Measurements from ENCODE around the gene DTX3L. TPM values are rescaled to one million over a fixed set of nuclear protein-coding genes. Genes with fewer than 3 reads are reported as not detected.

Gene DTX3L
- total and polyA plus RNA-seq, 9 donors = 9.8 to 34.0 (median 23.3) TPM

DNA sequence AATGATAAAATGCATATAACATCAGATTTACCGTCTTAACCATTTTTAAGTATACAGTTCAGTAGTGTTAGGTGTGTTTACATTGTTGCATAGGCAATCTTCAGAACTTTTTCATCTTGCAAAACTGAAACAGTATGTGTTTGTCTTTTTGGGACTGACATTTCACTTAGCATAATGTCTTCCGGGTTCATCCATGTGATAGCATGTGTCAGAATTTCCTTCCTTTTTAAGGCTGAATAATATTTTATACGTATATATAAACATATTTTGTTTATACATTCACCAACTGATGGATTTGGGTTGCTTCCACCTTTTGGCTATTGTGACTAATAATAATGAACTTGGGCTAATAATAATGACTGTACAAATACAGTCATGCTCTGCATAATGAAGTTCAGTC lies 16.3 kb downstream of the DTX3L start:
- H3K36me3 ChIP-seq = no peaks in the 10 kb centered on the region
- WGBS, 3 donors = 87 to 95% (median 91%) methylated on average over 3 of the region's 3 CpGs
- TF ChIP-seq CTCF (IDR thresholded peaks at IDR 0.05) = no peak
- no peak for TF ChIP-seq EP300 (IDR thresholded peaks at IDR 0.05)
- TF ChIP-seq POLR2A (IDR thresholded peaks at IDR 0.05) = no peak
- no peak for DNase-seq
- H3K27me3 ChIP-seq = no peaks in the 10 kb centered on the region
- no peak overlapping the region for H3K27ac ChIP-seq
- no peaks in the 10 kb centered on the region for H3K4me1 ChIP-seq (ENCODE audit: insufficient read depth)
- no peaks in the 10 kb centered on the region for H3K9me3 ChIP-seq
- intact Hi-C loops (cut with DNase I) = no loop called here
- H3K4me3 ChIP-seq = no peak overlapping the region

DNA sequence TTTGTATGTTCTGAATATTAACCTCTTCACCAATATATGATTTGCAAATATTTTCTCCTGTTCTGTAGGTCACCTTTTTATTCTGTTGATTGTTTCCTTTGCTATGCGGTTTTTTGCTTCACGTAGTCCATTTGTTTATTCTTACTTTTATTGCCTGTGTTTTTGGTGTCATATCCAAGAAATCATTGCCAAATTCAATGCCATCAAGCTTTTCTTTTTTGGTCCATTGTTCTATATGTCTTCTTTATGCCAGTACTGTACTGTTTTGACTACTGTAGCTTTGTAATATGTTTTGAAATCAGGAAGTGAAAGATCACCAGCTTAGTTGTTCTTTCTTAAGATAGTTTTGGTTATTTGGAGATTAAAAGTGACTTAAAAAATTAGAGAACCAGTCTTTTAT lies 17.5 kb downstream of the DTX3L start:
- Histone ChIP-seq H3K27ac (no peak overlapping the region), H3K4me1 (ENCODE audit: insufficient read depth) (no peaks in the 10 kb centered on the region), H3K4me3 (no peak overlapping the region), H3K9me3 (no peaks in the 10 kb centered on the region), H3K27me3 (no peaks in the 10 kb centered on the region), H3K36me3 (no peaks in the 10 kb centered on the region)
- intact Hi-C loops (cut with DNase I) = no loop called here
- TF ChIP-seq EP300 (IDR thresholded peaks at IDR 0.05) = no peak
- TF ChIP-seq POLR2A (IDR thresholded peaks at IDR 0.05) = no peak
- TF ChIP-seq CTCF (IDR thresholded peaks at IDR 0.05) = no peak
- WGBS, 3 donors = 94 to 99% (median 97%) methylated on average over 2 of the region's 2 CpGs
- no peak for DNase-seq

- no peak overlapping the region for H3K27ac ChIP-seq
- TF ChIP-seq CTCF (IDR thresholded peaks at IDR 0.05) (no peak), POLR2A (IDR thresholded peaks at IDR 0.05) (no peak), EP300 (IDR thresholded peaks at IDR 0.05) (no peak)
- H3K36me3 ChIP-seq = no peaks in the 10 kb centered on the region
- H3K4me3 ChIP-seq = no peak overlapping the region
- DNase-seq = no peak
- H3K27me3 ChIP-seq = no peaks in the 10 kb centered on the region
- H3K4me1 ChIP-seq (ENCODE audit: insufficient read depth) = no peaks in the 10 kb centered on the region
- H3K9me3 ChIP-seq = no peaks in the 10 kb centered on the region
- 92 to 95% (median 95%) methylated on average over 1 of the region's 1 CpG for WGBS, 3 donors
- intact Hi-C loops (cut with DNase I) = no loop called here
Observed at GRCh38 chr3:122582390-122582789, 18.3 kb downstream of the DTX3L start.

GRCh38 chr3:122586098-122586497 lies 22.0 kb downstream of the DTX3L start:
- DNase-seq = no peak
- 29 to 60% (median 45%) methylated on average over 1 of the region's 1 CpG for WGBS, 3 donors
- no peaks in the 10 kb centered on the region for H3K4me1 ChIP-seq (ENCODE audit: insufficient read depth)
- no peaks in the 10 kb centered on the region for H3K36me3 ChIP-seq
- no peak overlapping the region for H3K27ac ChIP-seq
- TF ChIP-seq EP300 (IDR thresholded peaks at IDR 0.05) = no peak
- no peak for TF ChIP-seq CTCF (IDR thresholded peaks at IDR 0.05)
- TF ChIP-seq POLR2A (IDR thresholded peaks at IDR 0.05) = no peak
- no peak overlapping the region for H3K4me3 ChIP-seq
- no peaks in the 10 kb centered on the region for H3K27me3 ChIP-seq
- H3K9me3 ChIP-seq = no peaks in the 10 kb centered on the region
- intact Hi-C loops (cut with DNase I) = no loop called here
